HG02759 (cell line): ENCODE results near the gene TMEM62.
A peak's percentile ranks its signal among the peaks of the same experiment; 100 is the strongest.
"Not testable (repeated sequence)": the region's sequence is repeated elsewhere in the genome, so short reads cannot be mapped to it uniquely, and the experiment has no call there.

ENCODE experiments used
- ATAC-seq: cut with Tn5 transposase; IDR thresholded peaks from one replicate; pipeline ENCODE4 v1.9.1; 2021; ENCODE audit warnings: mild to moderate bottlenecking, moderate library complexity; ENCODE audit not compliant: unreplicated experiment

TMEM62 gene

GRCh38 chr15:43175656-43176309 lies 42.4 kb downstream of the TMEM62 start:
- not testable (repeated sequence) for ATAC-seq

GRCh38 chr15:43177147-43177546 lies 43.8 kb downstream of the TMEM62 start:
- not testable (repeated sequence) for ATAC-seq

- no peak for ATAC-seq
Measured at GRCh38 chr15:43183270-43183669, 49.9 kb downstream of the TMEM62 start.

GRCh38 chr15:43184407-43185124 lies 51.2 kb downstream of the TMEM62 start:
- ATAC-seq, result no peak

- peak; percentile 95 for ATAC-seq
Measured at GRCh38 chr15:43185157-43186002, 52.0 kb downstream of the TMEM62 start, which contains the start of gene CCNDBP1. TSS of gene CCNDBP1 (plus strand) at chr15:43185403. CDS start at chr15:43185499, 96 bp downstream.

- ATAC-seq, result peak; percentile 13
Measured at GRCh38 chr15:43186003-43186353, 52.6 kb downstream of the TMEM62 start.

GRCh38 chr15:43187544-43188155 lies 54.3 kb downstream of the TMEM62 start:
- no peak for ATAC-seq

- no peak for ATAC-seq
Measured at GRCh38 chr15:43189296-43189695, 55.9 kb downstream of the TMEM62 start.

GRCh38 chr15:43190178-43190577 lies 56.8 kb downstream of the TMEM62 start:
- no peak for ATAC-seq

- no peak for ATAC-seq
Measured at GRCh38 chr15:43193710-43194109, 60.3 kb downstream of the TMEM62 start.

GRCh38 chr15:43194795-43195194 lies 61.4 kb downstream of the TMEM62 start:
- ATAC-seq, result no peak

- ATAC-seq, result no peak
Measured at GRCh38 chr15:43196760-43197548, 63.6 kb downstream of the TMEM62 start.

- ATAC-seq, result not testable (repeated sequence)
Measured at GRCh38 chr15:43197773-43198172, 64.4 kb downstream of the TMEM62 start.

- ATAC-seq, result not testable (repeated sequence)
Measured at GRCh38 chr15:43198556-43198955, 65.2 kb downstream of the TMEM62 start.

GRCh38 chr15:43198992-43199391 lies 65.6 kb downstream of the TMEM62 start:
- no peak for ATAC-seq

GRCh38 chr15:43199945-43200488 lies 66.6 kb downstream of the TMEM62 start:
- ATAC-seq, result no peak

- no peak for ATAC-seq
Measured at GRCh38 chr15:43204016-43204901, 70.9 kb downstream of the TMEM62 start.

- no peak for ATAC-seq
Measured at GRCh38 chr15:43206054-43206453, 72.7 kb downstream of the TMEM62 start.

- no peak for ATAC-seq
Measured at GRCh38 chr15:43207024-43207423, 73.6 kb downstream of the TMEM62 start.
